ENCODE measurements around the gene RGPD8.

- TF ChIP-seq CTCF (IDR thresholded peaks at IDR 0.05) (no peak), POLR2A (IDR thresholded peaks at IDR 0.05) (no peak)
Observed at GRCh38 chr2:112322919-112323318, 110.5 kb downstream of the RGPD8 start.
